Measurements from ENCODE around the gene ABCC5.
"Not testable (repeated sequence)": the region's sequence is repeated elsewhere in the genome, so short reads cannot be mapped to it uniquely, and the experiment has no call there.

Gene ABCC5

DNA sequence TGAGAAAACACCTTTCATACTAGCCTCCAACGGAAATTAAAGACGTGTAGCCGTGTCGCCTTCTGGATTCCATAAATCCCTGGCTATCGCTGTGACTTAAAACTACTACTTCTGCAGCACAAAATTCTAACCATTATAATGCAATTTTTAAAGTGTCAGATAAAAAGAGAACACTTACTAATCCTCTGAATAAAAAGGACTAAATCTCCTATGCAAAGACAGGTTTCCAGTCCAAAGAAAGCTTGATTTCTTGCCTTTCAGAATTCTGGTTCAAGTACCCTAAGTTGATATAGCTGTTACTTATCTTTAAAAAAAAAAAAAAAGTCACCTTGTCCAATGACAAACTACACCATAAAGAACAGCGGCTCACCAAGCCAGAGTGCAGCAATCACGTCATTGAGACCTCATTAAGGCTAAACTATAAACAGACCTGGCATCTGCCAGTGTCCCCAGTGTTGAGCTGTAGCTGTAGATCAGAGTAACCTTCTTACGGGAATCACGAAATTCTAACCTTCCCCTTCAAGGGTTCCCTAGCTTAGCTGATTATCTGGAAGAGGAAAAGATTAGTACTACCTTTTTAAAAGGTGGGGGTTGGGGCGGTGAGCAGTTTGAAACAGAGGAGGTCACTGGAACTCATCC is 2.2 kb downstream of the ABCC5 start:
- peaks cover 4 to 10% of the 10 kb centered on the region in 2 donors for H3K4me1 ChIP-seq (ENCODE audit: control insufficient read depth in 1 of 2, insufficient read depth in 2 of 2, low read length in 2 of 2)
- peaks cover 0 to 9% of the 10 kb centered on the region in 2 donors for H3K36me3 ChIP-seq (ENCODE audit: control insufficient read depth in 1 of 2, insufficient read depth in 2 of 2, low read length in 2 of 2)
- H3K9me3 ChIP-seq (ENCODE audit: control insufficient read depth in 1 of 2, low read length in 2 of 2) = no peaks in the 10 kb centered on the region
- H3K27ac ChIP-seq (ENCODE audit: low read length) = no peak overlapping the region
- H3K27me3 ChIP-seq (ENCODE audit: low read depth, low read length) = no peaks in the 10 kb centered on the region
- peak overlapping the region in 1 of 2 donors; percentile 21 for H3K4me3 ChIP-seq (ENCODE audit: low read depth in 1 of 2, low read length in 2 of 2)

DNA sequence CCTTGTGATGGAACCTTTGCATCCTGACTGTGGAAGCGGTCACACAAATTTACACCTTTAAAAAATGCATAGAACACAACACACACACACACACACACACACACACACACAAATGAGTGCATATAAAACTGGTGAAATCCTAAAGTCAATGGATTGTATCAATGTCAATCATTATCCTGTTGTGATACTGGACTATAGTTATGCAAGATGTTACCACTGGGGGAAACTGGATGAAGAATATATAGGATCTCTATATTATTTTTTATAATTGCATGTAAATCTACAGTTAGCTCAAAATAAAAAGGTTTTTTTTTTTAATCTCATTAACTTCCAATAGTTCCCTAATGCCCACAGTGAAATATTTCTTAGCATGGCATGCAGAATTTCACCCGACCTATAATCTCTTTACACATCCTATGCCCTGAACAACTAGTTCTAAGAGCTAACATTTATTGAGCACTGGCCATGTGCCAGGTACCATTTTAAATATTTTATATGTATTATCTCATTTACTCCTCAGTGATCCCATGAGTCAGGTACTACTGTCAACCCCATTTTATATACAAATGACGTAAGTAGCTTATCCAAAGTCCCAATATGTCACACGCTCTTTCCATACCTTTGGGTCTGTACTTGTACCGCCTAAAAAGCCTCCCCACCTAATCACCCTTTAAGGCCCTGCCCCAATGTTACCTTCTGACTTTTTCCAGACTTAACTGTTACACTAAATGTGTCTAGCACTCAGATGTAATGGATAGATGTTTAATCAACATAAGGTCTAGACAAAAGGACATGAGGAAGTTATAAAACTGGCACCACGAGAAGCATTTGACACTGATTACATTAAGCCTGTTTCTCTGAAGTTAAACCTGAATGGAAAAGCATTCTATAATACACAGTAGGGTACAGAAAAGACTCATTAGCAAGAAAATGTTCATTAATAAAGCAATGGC is 5.5 kb downstream of the ABCC5 start:
- H3K4me1 ChIP-seq (ENCODE audit: control insufficient read depth in 1 of 2, insufficient read depth in 2 of 2, low read length in 2 of 2) = peaks cover 4 to 10% of the 10 kb centered on the region in 2 donors
- no peaks in the 10 kb centered on the region for H3K9me3 ChIP-seq (ENCODE audit: control insufficient read depth in 1 of 2, low read length in 2 of 2)
- H3K27ac ChIP-seq (ENCODE audit: low read length) = no peak overlapping the region
- no peak overlapping the region for H3K4me3 ChIP-seq (ENCODE audit: low read depth in 1 of 2, low read length in 2 of 2)
- no peaks in the 10 kb centered on the region for H3K27me3 ChIP-seq (ENCODE audit: low read depth, low read length)
- H3K36me3 ChIP-seq (ENCODE audit: control insufficient read depth in 1 of 2, insufficient read depth in 2 of 2, low read length in 2 of 2) = peaks cover 0 to 9% of the 10 kb centered on the region in 2 donors

DNA sequence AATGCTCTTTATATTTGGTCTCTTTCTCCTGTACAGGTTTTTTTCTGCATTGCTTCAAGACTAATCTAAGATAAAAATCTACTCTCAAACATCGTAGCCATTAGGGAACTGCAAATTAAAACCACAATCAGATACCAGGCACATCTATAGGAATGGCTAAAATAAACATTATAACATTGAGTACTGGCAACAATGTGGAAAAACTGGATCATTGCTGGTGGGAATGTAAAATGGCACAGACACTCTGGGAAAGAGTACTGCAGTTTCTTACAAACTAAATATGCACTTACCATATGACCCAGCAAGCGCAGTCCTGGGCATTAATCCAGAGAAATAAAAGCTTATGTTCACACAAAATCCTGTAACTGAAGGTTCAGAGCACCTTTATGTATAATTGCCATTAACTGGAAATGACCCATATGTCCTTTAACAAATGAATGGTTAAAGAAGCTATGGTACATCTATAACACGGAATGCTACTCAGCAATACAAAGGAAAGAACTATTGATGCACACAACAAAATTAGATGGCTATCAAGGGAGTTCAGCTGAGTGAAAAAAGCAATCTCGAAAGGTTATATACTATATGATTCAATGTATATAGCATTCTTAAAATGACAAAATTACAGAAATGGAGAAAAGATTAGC is 6.3 kb downstream of the ABCC5 start:
- Histone ChIP-seq H3K36me3 (ENCODE audit: control insufficient read depth in 1 of 2, insufficient read depth in 2 of 2, low read length in 2 of 2) (peaks cover 0 to 9% of the 10 kb centered on the region in 2 donors), H3K9me3 (ENCODE audit: control insufficient read depth in 1 of 2, low read length in 2 of 2) (no peaks in the 10 kb centered on the region), H3K27me3 (ENCODE audit: low read depth, low read length) (no peaks in the 10 kb centered on the region), H3K4me1 (ENCODE audit: control insufficient read depth in 1 of 2, insufficient read depth in 2 of 2, low read length in 2 of 2) (peaks cover 4 to 6% of the 10 kb centered on the region in 2 donors), H3K4me3 (ENCODE audit: low read depth in 1 of 2, low read length in 2 of 2) (no peak overlapping the region), H3K27ac (ENCODE audit: low read length) (no peak overlapping the region)

DNA sequence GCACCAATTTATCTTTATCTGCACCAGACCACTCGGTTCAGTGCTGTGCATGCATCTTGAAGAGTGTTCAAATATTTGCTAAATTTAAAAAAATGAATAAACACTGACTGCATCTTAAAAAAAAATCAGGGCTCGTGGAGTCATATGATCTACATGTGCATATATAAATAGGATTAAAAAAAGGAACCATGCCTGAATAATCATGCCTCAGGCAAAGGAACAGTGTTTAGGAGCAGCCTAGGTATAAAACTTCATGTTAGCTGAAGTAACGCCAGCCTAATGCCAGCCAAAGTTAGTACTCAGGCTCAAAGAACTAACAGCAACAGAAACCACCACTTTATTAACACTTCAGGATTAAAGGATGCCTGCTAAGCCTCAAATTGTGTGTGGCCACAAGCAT is 9.5 kb downstream of the ABCC5 start:
- H3K27me3 ChIP-seq (ENCODE audit: low read depth, low read length) = no peaks in the 10 kb centered on the region
- no peak overlapping the region for H3K27ac ChIP-seq (ENCODE audit: low read length)
- H3K9me3 ChIP-seq (ENCODE audit: control insufficient read depth in 1 of 2, low read length in 2 of 2) = no peaks in the 10 kb centered on the region
- H3K4me1 ChIP-seq (ENCODE audit: control insufficient read depth in 1 of 2, insufficient read depth in 2 of 2, low read length in 2 of 2) = peaks cover 3 to 24% of the 10 kb centered on the region in 2 donors
- H3K36me3 ChIP-seq (ENCODE audit: control insufficient read depth in 1 of 2, insufficient read depth in 2 of 2, low read length in 2 of 2) = peaks cover 0 to 9% of the 10 kb centered on the region in 2 donors
- no peak overlapping the region for H3K4me3 ChIP-seq (ENCODE audit: low read depth in 1 of 2, low read length in 2 of 2)

DNA sequence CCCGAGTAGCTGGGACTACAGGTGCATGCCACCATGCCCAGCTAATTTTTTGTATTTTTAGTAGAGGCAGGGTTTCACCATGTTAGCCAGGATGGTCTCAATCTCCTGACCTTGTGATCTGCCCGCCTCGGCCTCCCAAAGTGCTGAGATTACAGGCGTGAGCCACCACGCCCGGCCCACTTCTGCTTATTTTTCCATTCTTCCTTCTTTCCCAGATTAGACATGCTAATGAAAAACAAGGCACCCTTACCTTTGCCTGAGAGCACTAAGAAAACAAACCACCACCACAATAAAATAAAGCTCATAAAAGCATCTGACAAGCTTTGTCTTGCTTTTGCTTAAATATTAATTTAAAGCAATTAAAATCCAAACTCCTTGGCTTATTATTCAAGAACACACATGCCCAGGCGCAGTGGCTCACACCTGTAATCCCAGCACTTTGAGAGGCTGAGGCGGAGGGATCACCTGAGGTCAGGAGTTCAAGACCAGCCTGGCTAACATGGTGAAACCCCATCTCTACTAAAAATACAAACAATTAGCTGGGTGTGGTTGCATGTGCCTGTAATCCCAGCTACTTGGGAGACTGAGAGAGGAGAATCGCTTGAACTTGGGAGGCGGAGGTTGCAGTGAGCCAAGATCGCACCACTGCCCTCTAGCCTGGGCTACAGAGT is 10.4 kb downstream of the ABCC5 start:
- not testable (repeated sequence) for H3K4me3 ChIP-seq (ENCODE audit: low read depth in 1 of 2, low read length in 2 of 2); H3K9me3 ChIP-seq (ENCODE audit: control insufficient read depth in 1 of 2, low read length in 2 of 2); H3K27me3 ChIP-seq (ENCODE audit: low read depth, low read length); H3K36me3 ChIP-seq (ENCODE audit: control insufficient read depth in 1 of 2, insufficient read depth in 2 of 2, low read length in 2 of 2); H3K27ac ChIP-seq (ENCODE audit: low read length)
- peaks cover 3 to 24% of the 10 kb centered on the region in 2 donors for H3K4me1 ChIP-seq (ENCODE audit: control insufficient read depth in 1 of 2, insufficient read depth in 2 of 2, low read length in 2 of 2)

DNA sequence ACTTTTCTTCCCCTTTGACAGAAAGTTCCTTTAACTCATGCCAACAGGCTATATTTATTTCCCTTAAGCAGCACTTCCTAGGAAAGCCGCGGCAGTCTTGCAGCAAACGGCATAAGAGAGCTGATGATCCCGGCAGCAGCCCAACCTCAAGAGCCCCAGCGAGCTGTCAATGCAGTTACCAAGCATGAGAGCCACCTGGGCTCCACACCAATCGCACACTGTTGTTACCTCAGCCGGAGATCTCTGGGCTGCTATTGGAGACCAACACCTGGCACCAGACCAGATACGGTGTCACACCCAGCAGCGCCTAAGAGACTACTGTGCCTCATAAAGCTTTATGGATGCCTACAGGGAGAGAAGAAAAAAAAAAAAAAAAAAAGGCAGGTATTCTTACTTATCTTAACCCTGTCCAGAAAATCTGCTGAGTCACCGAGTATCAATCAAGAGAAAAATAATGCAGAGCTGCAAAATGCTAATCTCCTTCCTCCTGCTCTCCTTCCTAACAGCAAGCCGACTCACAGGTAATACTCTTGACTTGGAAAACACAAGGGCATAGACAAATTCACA is 11.7 kb downstream of the ABCC5 start:
- peaks cover 3 to 24% of the 10 kb centered on the region in 2 donors for H3K4me1 ChIP-seq (ENCODE audit: control insufficient read depth in 1 of 2, insufficient read depth in 2 of 2, low read length in 2 of 2)
- H3K27me3 ChIP-seq (ENCODE audit: low read depth, low read length) = no peaks in the 10 kb centered on the region
- peak overlapping the region in 1 of 2 donors; percentile 34 for H3K4me3 ChIP-seq (ENCODE audit: low read depth in 1 of 2, low read length in 2 of 2)
- H3K27ac ChIP-seq (ENCODE audit: low read length) = peak overlapping the region; percentile 79
- H3K9me3 ChIP-seq (ENCODE audit: control insufficient read depth in 1 of 2, low read length in 2 of 2) = no peaks in the 10 kb centered on the region
- peaks cover 0 to under 1% of the 10 kb centered on the region in 2 donors for H3K36me3 ChIP-seq (ENCODE audit: control insufficient read depth in 1 of 2, insufficient read depth in 2 of 2, low read length in 2 of 2)

DNA sequence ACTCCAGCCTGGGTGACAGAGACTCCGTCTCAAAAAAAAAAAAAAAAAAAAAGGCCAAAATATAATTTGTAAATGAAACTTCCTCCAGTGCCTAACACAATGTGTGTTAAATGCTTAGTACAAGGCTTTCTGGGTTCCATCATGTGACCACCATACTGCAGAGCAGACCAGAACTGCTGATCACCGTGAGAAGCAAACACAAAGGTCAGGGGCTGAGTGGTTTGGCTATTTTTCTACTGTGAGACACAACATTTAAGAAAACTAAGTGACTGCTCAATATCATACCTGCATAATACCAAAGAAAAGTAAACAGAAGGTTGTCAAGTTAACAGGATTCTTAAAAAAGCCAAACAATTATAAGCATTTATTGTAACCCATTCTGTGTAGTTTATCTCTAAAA is 13.2 kb downstream of the ABCC5 start:
- peaks cover 3 to 24% of the 10 kb centered on the region in 2 donors for H3K4me1 ChIP-seq (ENCODE audit: control insufficient read depth in 1 of 2, insufficient read depth in 2 of 2, low read length in 2 of 2)
- no peaks in the 10 kb centered on the region for H3K9me3 ChIP-seq (ENCODE audit: control insufficient read depth in 1 of 2, low read length in 2 of 2)
- H3K4me3 ChIP-seq (ENCODE audit: low read depth in 1 of 2, low read length in 2 of 2) = no peak overlapping the region
- no peak overlapping the region for H3K27ac ChIP-seq (ENCODE audit: low read length)
- H3K27me3 ChIP-seq (ENCODE audit: low read depth, low read length) = no peaks in the 10 kb centered on the region
- H3K36me3 ChIP-seq (ENCODE audit: control insufficient read depth in 1 of 2, insufficient read depth in 2 of 2, low read length in 2 of 2) = no peaks in the 10 kb centered on the region

DNA sequence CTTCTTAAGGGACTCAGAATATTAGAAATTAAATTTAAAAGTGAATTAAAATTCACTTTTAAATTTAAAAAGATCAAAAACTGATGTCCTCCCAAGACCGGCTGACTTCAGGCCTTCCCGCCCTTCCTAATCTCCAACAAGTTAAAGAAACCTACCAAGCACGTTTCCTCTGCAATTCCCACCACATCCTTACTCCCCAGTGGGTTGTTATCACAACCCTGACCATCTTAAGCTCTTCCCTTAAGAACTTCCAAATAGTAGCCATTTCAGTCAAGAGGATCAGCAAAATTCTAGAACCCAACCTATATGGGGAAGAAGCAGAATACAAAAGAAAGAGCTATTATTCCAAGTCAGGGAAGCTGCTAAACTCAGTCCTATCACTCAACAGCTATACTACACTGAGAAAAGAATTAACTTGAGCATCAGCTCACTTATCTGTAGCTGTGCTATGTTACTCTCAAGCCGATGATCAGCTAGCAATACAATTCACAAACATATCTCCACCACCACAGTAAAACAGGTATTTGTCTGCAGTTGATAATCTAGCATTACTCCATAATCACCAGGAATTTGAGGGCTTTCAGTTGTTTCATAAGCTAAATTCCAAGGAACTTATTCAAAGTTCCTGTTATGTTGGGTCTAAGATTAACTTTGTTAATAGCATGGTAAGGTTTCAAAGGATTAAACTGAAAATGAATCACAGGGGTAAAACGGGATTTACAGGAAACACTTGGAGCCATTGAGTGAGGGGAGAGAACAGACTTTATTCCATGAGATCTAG is 14.3 kb downstream of the ABCC5 start:
- H3K27ac ChIP-seq (ENCODE audit: low read length) = no peak overlapping the region
- H3K27me3 ChIP-seq (ENCODE audit: low read depth, low read length) = no peaks in the 10 kb centered on the region
- peaks cover 3 to 24% of the 10 kb centered on the region in 2 donors for H3K4me1 ChIP-seq (ENCODE audit: control insufficient read depth in 1 of 2, insufficient read depth in 2 of 2, low read length in 2 of 2)
- no peak overlapping the region for H3K4me3 ChIP-seq (ENCODE audit: low read depth in 1 of 2, low read length in 2 of 2)
- no peaks in the 10 kb centered on the region for H3K36me3 ChIP-seq (ENCODE audit: control insufficient read depth in 1 of 2, insufficient read depth in 2 of 2, low read length in 2 of 2)
- H3K9me3 ChIP-seq (ENCODE audit: control insufficient read depth in 1 of 2, low read length in 2 of 2) = no peaks in the 10 kb centered on the region

DNA sequence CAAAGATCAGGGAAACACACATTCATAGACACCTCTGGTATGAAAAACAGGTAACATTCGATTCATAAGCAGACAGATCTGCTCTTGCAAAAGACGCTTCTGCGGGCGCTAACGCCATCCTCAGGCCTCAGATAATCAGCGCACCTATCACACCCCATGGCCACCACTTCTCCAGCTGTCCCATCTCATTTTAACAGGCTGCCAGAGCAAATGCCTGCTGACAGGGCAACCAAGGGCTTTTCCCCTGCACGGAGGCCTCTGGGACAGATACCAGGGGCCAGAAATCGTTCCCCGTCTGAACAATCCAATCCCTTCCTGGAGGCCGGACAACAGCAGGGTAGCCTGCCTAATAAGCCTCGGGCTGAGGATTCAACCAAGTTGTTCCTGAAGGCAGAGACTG is 15.2 kb downstream of the ABCC5 start:
- Histone ChIP-seq H3K4me1 (ENCODE audit: control insufficient read depth in 1 of 2, insufficient read depth in 2 of 2, low read length in 2 of 2) (peaks cover 3 to 24% of the 10 kb centered on the region in 2 donors), H3K4me3 (ENCODE audit: low read depth in 1 of 2, low read length in 2 of 2) (no peak overlapping the region), H3K9me3 (ENCODE audit: control insufficient read depth in 1 of 2, low read length in 2 of 2) (no peaks in the 10 kb centered on the region), H3K27ac (ENCODE audit: low read length) (no peak overlapping the region), H3K27me3 (ENCODE audit: low read depth, low read length) (no peaks in the 10 kb centered on the region), H3K36me3 (ENCODE audit: control insufficient read depth in 1 of 2, insufficient read depth in 2 of 2, low read length in 2 of 2) (no peaks in the 10 kb centered on the region)

DNA sequence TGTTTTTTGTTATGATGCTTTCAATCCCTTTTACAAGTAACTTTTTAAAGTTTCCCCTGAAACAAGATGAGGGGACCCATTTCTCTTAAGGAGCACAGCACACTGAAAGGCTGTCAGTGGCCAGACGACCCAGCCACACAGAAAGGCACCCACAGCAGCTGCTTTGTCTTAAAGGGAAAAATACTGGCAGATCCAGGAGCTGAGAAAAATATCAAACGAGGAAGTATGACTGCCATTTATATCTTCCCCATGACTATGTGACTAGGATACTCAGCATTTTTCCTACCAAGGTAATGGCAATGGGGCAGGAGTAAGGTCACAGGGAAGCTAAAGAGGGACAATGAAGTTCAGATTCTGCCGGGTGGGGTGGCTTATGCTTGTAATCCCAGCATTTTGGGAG is 15.9 kb downstream of the ABCC5 start:
- Histone ChIP-seq H3K4me3 (ENCODE audit: low read depth in 1 of 2, low read length in 2 of 2) (no peak overlapping the region), H3K4me1 (ENCODE audit: control insufficient read depth in 1 of 2, insufficient read depth in 2 of 2, low read length in 2 of 2) (peaks cover 3 to 24% of the 10 kb centered on the region in 2 donors), H3K9me3 (ENCODE audit: control insufficient read depth in 1 of 2, low read length in 2 of 2) (no peaks in the 10 kb centered on the region), H3K27me3 (ENCODE audit: low read depth, low read length) (no peaks in the 10 kb centered on the region), H3K36me3 (ENCODE audit: control insufficient read depth in 1 of 2, insufficient read depth in 2 of 2, low read length in 2 of 2) (no peaks in the 10 kb centered on the region), H3K27ac (ENCODE audit: low read length) (no peak overlapping the region)

All from muscle layer of duodenum (tissue), 2 donors.